HUES6 (cell line): Measurements from ENCODE around the gene LIF.

Experiments used
- H3K27ac ChIP-seq: 2 replicates; pipeline ENCODE4 v1.7.0; 2013; ENCODE audit warnings: low read depth, mild to moderate bottlenecking, low read length, inconsistent platforms
- H3K27me3 ChIP-seq: 2 replicates; pipeline ENCODE4 v1.6.1; 2013; ENCODE audit warnings: low read length; ENCODE audit not compliant: control insufficient read depth, insufficient read depth
- H3K36me3 ChIP-seq: 2 replicates; pipeline ENCODE4 v1.6.1; 2013; ENCODE audit warnings: low read length; ENCODE audit not compliant: control insufficient read depth, insufficient read depth
- H3K4me1 ChIP-seq: 2 replicates; pipeline ENCODE4 v1.6.1; 2013; ENCODE audit warnings: low read length; ENCODE audit not compliant: control insufficient read depth, insufficient read depth
- H3K4me3 ChIP-seq: 2 replicates; pipeline ENCODE4 v1.5.1; 2013; ENCODE audit warnings: low read depth, low read length
- H3K9ac ChIP-seq: one replicate; pipeline ENCODE4 v1.6.1; 2013; ENCODE audit warnings: mild to moderate bottlenecking, low read length
- H3K9me3 ChIP-seq: 2 replicates; pipeline ENCODE4 v1.6.1; 2013; ENCODE audit warnings: low read depth, low read length; ENCODE audit not compliant: control insufficient read depth, insufficient read depth

The LIF gene

GRCh38 chr22:30230330-30230729, 16.2 kb downstream of the LIF start:
- Histone ChIP-seq H3K4me3 (no peak overlapping the region), H3K27me3 (no peaks in the 10 kb centered on the region), H3K9ac (no peak overlapping the region), H3K9me3 (no peaks in the 10 kb centered on the region), H3K36me3 (no peaks in the 10 kb centered on the region), H3K4me1 (peaks cover 23% of the 10 kb centered on the region), H3K27ac (no peak overlapping the region)

- no peaks in the 10 kb centered on the region for H3K9me3 ChIP-seq
- H3K9ac ChIP-seq, result no peak overlapping the region
- H3K27me3 ChIP-seq, result no peaks in the 10 kb centered on the region
- H3K4me1 ChIP-seq, result peaks cover 25% of the 10 kb centered on the region
- H3K36me3 ChIP-seq, result no peaks in the 10 kb centered on the region
- H3K27ac ChIP-seq, result no peak overlapping the region; the same call in 1 of the 2 replicates
- no peak overlapping the region for H3K4me3 ChIP-seq
These were observed 17.8 kb downstream of the LIF start for GRCh38 chr22:30228509-30229359.

GRCh38 chr22:30227438-30228228, 18.9 kb downstream of the LIF start:
- Histone ChIP-seq H3K9ac (no peak overlapping the region), H3K27ac (no peak overlapping the region)

DNA sequence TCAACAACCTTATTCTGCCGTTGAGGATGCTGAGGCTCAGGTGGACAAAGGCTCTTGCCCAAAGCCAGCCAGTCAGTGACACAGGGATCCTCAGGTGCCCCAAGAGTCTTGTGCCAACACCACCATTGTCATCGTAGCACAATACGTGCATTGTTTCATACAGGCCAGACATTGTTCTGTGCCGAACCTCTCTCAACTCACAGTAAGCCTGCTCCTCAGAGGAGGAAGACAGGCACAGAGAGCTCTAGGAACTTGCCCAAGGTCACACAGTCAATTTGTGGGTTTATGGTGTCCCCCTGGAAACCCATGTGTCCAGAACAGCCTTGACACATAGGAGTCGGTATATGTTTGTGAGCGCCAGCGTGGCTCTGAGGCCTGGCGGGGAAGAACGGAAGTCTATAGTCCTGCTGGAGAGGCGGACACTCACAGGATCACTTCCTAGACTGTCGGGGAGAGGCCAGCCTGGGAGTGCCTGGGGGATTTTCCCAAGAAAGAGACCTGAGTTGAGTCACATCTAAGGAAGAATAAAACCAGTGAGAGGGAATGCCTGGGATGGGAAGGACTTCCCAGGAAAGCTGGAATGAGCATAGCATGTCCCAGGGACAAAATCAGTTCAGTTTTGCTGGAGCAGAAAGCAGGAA, 20.2 kb downstream of the LIF start:
- peaks cover 27% of the 10 kb centered on the region for H3K4me1 ChIP-seq
- peak overlapping the region; percentile 54 for H3K9ac ChIP-seq

More at GRCh38 chr22:30227438-30228228, 18.9 kb downstream of the LIF start:
- Histone ChIP-seq H3K9me3 (no peaks in the 10 kb centered on the region), H3K4me1 (peaks cover 27% of the 10 kb centered on the region), H3K36me3 (no peaks in the 10 kb centered on the region), H3K27me3 (no peaks in the 10 kb centered on the region), H3K4me3 (no peak overlapping the region)

GRCh38 chr22:30225220-30225927, 21.2 kb downstream of the LIF start:
- no peak overlapping the region for H3K4me3 ChIP-seq
- no peaks in the 10 kb centered on the region for H3K9me3 ChIP-seq
- H3K36me3 ChIP-seq, result no peaks in the 10 kb centered on the region
- peaks cover 27% of the 10 kb centered on the region for H3K4me1 ChIP-seq
- no peak overlapping the region for H3K27ac ChIP-seq
- peak overlapping the region; percentile 34 for H3K9ac ChIP-seq
- peaks cover 3% of the 10 kb centered on the region; the same call in 1 of the 2 replicates for H3K27me3 ChIP-seq

More for the DNA sequence above, 20.2 kb downstream of the LIF start:
- Histone ChIP-seq H3K4me3 (no peak overlapping the region), H3K9me3 (no peaks in the 10 kb centered on the region), H3K27me3 (no peaks in the 10 kb centered on the region), H3K36me3 (no peaks in the 10 kb centered on the region), H3K27ac (no peak overlapping the region)

- peaks cover 27% of the 10 kb centered on the region for H3K4me1 ChIP-seq
- H3K27me3 ChIP-seq, result peaks cover 3% of the 10 kb centered on the region; the same call in 1 of the 2 replicates
- H3K9ac ChIP-seq, result peak overlapping the region; percentile 43
- H3K9me3 ChIP-seq, result no peaks in the 10 kb centered on the region
- no peaks in the 10 kb centered on the region for H3K36me3 ChIP-seq
- no peak overlapping the region for H3K4me3 ChIP-seq
- H3K27ac ChIP-seq, result no peak overlapping the region; the same call in 1 of the 2 replicates
These were observed 22.2 kb downstream of the LIF start for GRCh38 chr22:30224161-30224857.

DNA sequence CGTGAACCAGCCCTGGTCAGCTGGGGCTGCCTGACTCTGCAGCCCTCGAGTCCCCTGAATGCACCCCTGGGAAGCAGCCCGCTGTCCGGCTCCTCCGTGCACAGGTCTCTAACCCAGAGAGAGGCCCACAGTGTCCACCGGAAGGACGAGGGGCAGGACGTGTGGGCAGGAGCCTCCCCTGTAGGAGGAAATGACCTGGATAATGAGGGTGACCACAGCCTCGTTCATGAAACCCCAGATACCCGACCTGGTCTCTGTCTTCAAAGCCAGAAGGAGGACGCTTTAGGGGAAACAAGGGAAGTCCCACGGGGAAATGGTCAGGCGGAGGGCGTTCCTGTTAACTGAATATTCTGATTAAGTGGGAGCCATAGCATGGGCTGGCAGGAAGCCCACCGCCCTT, 23.3 kb downstream of the LIF start:
- peaks cover 18% of the 10 kb centered on the region for H3K4me1 ChIP-seq
- no peak overlapping the region for H3K9ac ChIP-seq
- peaks cover 3% of the 10 kb centered on the region; the same call in 1 of the 2 replicates for H3K27me3 ChIP-seq
- H3K9me3 ChIP-seq, result no peaks in the 10 kb centered on the region
- no peak overlapping the region for H3K27ac ChIP-seq
- no peak overlapping the region for H3K4me3 ChIP-seq
- no peaks in the 10 kb centered on the region for H3K36me3 ChIP-seq

- H3K9me3 ChIP-seq, result no peaks in the 10 kb centered on the region
- peaks cover 16% of the 10 kb centered on the region for H3K4me1 ChIP-seq
- no peak overlapping the region for H3K27ac ChIP-seq
- H3K36me3 ChIP-seq, result no peaks in the 10 kb centered on the region
- H3K27me3 ChIP-seq, result peaks cover 3% of the 10 kb centered on the region; the same call in 1 of the 2 replicates
- H3K9ac ChIP-seq, result no peak overlapping the region
- no peak overlapping the region for H3K4me3 ChIP-seq
These were observed 24.2 kb downstream of the LIF start for GRCh38 chr22:30222321-30222720.

- H3K9me3 ChIP-seq, result no peaks in the 10 kb centered on the region
- H3K4me3 ChIP-seq, result no peak overlapping the region
- no peaks in the 10 kb centered on the region for H3K36me3 ChIP-seq
- H3K27me3 ChIP-seq, result peaks cover 3% of the 10 kb centered on the region; the same call in 1 of the 2 replicates
- H3K4me1 ChIP-seq, result peaks cover 16% of the 10 kb centered on the region
- H3K27ac ChIP-seq, result no peak overlapping the region
- no peak overlapping the region for H3K9ac ChIP-seq
These were observed 25.2 kb downstream of the LIF start for GRCh38 chr22:30221121-30221992.
